Measurements from ENCODE around the gene SLC2A1.

Gene SLC2A1

DNA sequence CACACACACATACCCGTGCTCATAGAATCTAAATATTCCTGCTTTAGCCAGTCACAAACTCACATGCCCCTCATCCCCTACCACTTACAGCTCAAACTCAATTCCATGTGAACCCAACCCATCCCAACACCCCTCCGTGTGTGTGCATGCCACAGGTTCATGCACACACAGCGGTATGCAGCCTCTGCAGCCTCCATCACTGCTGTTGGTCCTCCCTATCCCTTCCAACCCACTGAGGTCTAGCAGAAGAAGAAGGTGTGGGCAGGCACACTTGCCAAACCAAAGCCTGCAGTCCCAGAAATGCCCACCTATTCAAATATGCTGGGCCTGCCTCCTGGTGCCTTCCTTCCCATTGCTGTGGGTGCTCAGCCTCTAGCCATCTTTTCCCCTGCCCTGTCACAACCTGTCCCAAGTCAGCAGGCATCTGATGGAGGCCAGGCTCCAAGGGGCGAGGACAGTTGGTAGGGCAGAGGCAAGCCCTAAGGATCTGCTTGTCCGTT is 26.2 kb downstream of the SLC2A1 start:
- H3K27ac ChIP-seq, result no peak overlapping the region
- no peak for TF ChIP-seq POLR2AphosphoS5 (IDR thresholded peaks at IDR 0.05; ENCODE audit: borderline replicate concordance, low read depth, low read length)
- no peaks in the 10 kb centered on the region; the same call in 1 of the 2 replicates for H3K36me3 ChIP-seq (ENCODE audit: insufficient read depth, low read length)
- H3K9me3 ChIP-seq (ENCODE audit: low read depth, low read length), result no peaks in the 10 kb centered on the region
- no peak for DNase-seq (ENCODE audit: low read depth, low spot score)
- H3K9ac ChIP-seq (ENCODE audit: insufficient read length), result no peak overlapping the region
- no peak overlapping the region for H3K4me3 ChIP-seq

DNA sequence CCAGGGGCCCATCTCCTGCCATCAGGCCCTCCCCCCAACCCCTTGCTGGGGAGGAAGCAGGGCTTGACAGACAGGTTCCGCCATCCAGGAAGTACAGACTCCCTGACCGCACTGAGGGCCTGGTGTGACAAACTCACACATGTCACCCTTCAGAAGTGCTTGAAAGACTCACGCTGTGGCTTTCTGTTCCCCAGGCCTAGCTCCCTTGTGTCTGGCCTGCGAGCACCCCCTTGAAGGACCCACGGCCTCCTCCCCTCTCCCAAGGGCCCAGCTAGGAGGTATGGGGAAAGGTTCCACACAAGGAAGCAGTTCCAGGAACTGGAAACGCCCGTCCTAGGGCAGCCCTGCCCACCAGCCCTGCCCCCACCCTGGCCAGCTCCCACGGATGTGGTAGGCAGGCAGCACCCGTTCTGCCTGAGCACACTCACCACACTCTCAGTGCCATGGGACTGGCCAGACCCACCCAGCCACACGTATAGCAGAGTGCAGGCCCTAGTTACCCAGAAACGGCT is 26.7 kb downstream of the SLC2A1 start:
- Histone ChIP-seq H3K9ac (ENCODE audit: insufficient read length) (no peak overlapping the region), H3K36me3 (ENCODE audit: insufficient read depth, low read length) (no peaks in the 10 kb centered on the region; the same call in 1 of the 2 replicates), H3K4me3 (no peak overlapping the region), H3K9me3 (ENCODE audit: low read depth, low read length) (no peaks in the 10 kb centered on the region), H3K27ac (no peak overlapping the region)
- DNase-seq (ENCODE audit: low read depth, low spot score), result no peak
- TF ChIP-seq FOXP2 (optimal IDR thresholded peaks at IDR 0.05; ENCODE audit: control extremely low read depth, extremely low read length, insufficient read depth) (no peak), EZH2 (IDR thresholded peaks at IDR 0.05) (no peak), POLR2AphosphoS5 (IDR thresholded peaks at IDR 0.05; ENCODE audit: borderline replicate concordance, low read depth, low read length) (no peak)

- Histone ChIP-seq H3K36me3 (ENCODE audit: insufficient read depth, low read length) (no peaks in the 10 kb centered on the region; the same call in 1 of the 2 replicates), H3K9me3 (ENCODE audit: low read depth, low read length) (no peaks in the 10 kb centered on the region), H3K27ac (no peak overlapping the region), H3K9ac (ENCODE audit: insufficient read length) (no peak overlapping the region), H3K4me3 (no peak overlapping the region)
- DNase-seq (ENCODE audit: low read depth, low spot score), result no peak
- TF ChIP-seq POLR2AphosphoS5 (IDR thresholded peaks at IDR 0.05; ENCODE audit: borderline replicate concordance, low read depth, low read length), result no peak
- TF ChIP-seq EZH2 (IDR thresholded peaks at IDR 0.05), result no peak
- no peak for TF ChIP-seq FOXP2 (optimal IDR thresholded peaks at IDR 0.05; ENCODE audit: control extremely low read depth, extremely low read length, insufficient read depth)
These were observed 27.5 kb downstream of the SLC2A1 start for GRCh38 chr1:42931108-42931539.

GRCh38 chr1:42930178-42931107 is 28.2 kb downstream of the SLC2A1 start:
- Histone ChIP-seq H3K9me3 (ENCODE audit: low read depth, low read length) (no peaks in the 10 kb centered on the region), H3K9ac (ENCODE audit: insufficient read length) (no peak overlapping the region), H3K36me3 (ENCODE audit: insufficient read depth, low read length) (no peaks in the 10 kb centered on the region; the same call in 1 of the 2 replicates), H3K4me3 (no peak overlapping the region), H3K27ac (no peak overlapping the region)
- DNase-seq (ENCODE audit: low read depth, low spot score), result no peak
- no peak for TF ChIP-seq POLR2AphosphoS5 (IDR thresholded peaks at IDR 0.05; ENCODE audit: borderline replicate concordance, low read depth, low read length)
- TF ChIP-seq FOXP2 (optimal IDR thresholded peaks at IDR 0.05; ENCODE audit: control extremely low read depth, extremely low read length, insufficient read depth), result no peak
- TF ChIP-seq EZH2 (IDR thresholded peaks at IDR 0.05), result no peak

- no peak for DNase-seq (ENCODE audit: low read depth, low spot score)
- H3K36me3 ChIP-seq (ENCODE audit: insufficient read depth, low read length), result no peaks in the 10 kb centered on the region; the same call in 1 of the 2 replicates
- TF ChIP-seq EZH2 (IDR thresholded peaks at IDR 0.05) (no peak), POLR2AphosphoS5 (IDR thresholded peaks at IDR 0.05; ENCODE audit: borderline replicate concordance, low read depth, low read length) (no peak), FOXP2 (optimal IDR thresholded peaks at IDR 0.05; ENCODE audit: control extremely low read depth, extremely low read length, insufficient read depth) (no peak)
- no peak overlapping the region for H3K4me3 ChIP-seq
- H3K9ac ChIP-seq (ENCODE audit: insufficient read length), result no peak overlapping the region
- no peak overlapping the region for H3K27ac ChIP-seq
- H3K9me3 ChIP-seq (ENCODE audit: low read depth, low read length), result no peaks in the 10 kb centered on the region
These were observed 29.1 kb downstream of the SLC2A1 start for GRCh38 chr1:42929434-42930177.

- DNase-seq (ENCODE audit: low read depth, low spot score), result no peak
- no peak overlapping the region for H3K4me3 ChIP-seq
- no peak for TF ChIP-seq FOXP2 (optimal IDR thresholded peaks at IDR 0.05; ENCODE audit: control extremely low read depth, extremely low read length, insufficient read depth)
- no peak for TF ChIP-seq EZH2 (IDR thresholded peaks at IDR 0.05)
- no peak for TF ChIP-seq POLR2AphosphoS5 (IDR thresholded peaks at IDR 0.05; ENCODE audit: borderline replicate concordance, low read depth, low read length)
- no peak overlapping the region for H3K27ac ChIP-seq
- H3K9me3 ChIP-seq (ENCODE audit: low read depth, low read length), result no peaks in the 10 kb centered on the region
- H3K36me3 ChIP-seq (ENCODE audit: insufficient read depth, low read length), result no peaks in the 10 kb centered on the region; the same call in 1 of the 2 replicates
- H3K9ac ChIP-seq (ENCODE audit: insufficient read length), result no peak overlapping the region
These were observed 29.8 kb downstream of the SLC2A1 start for GRCh38 chr1:42928859-42929258.

- Histone ChIP-seq H3K27ac (no peak overlapping the region), H3K36me3 (ENCODE audit: insufficient read depth, low read length) (no peaks in the 10 kb centered on the region; the same call in 1 of the 2 replicates), H3K9me3 (ENCODE audit: low read depth, low read length) (no peaks in the 10 kb centered on the region), H3K9ac (ENCODE audit: insufficient read length) (no peak overlapping the region), H3K4me3 (no peak overlapping the region)
- no peak for DNase-seq (ENCODE audit: low read depth, low spot score)
- no peak for TF ChIP-seq POLR2AphosphoS5 (IDR thresholded peaks at IDR 0.05; ENCODE audit: borderline replicate concordance, low read depth, low read length)
These were observed 30.7 kb downstream of the SLC2A1 start for GRCh38 chr1:42927920-42928505.
